HG03571 (cell line): ENCODE measurements around the gene PRDM16.

Experiments used
- ATAC-seq: cut with Tn5 transposase; IDR thresholded peaks from one replicate; pipeline ENCODE4 v1.9.1; 2021; ENCODE audit not compliant: unreplicated experiment

The PRDM16 gene

DNA sequence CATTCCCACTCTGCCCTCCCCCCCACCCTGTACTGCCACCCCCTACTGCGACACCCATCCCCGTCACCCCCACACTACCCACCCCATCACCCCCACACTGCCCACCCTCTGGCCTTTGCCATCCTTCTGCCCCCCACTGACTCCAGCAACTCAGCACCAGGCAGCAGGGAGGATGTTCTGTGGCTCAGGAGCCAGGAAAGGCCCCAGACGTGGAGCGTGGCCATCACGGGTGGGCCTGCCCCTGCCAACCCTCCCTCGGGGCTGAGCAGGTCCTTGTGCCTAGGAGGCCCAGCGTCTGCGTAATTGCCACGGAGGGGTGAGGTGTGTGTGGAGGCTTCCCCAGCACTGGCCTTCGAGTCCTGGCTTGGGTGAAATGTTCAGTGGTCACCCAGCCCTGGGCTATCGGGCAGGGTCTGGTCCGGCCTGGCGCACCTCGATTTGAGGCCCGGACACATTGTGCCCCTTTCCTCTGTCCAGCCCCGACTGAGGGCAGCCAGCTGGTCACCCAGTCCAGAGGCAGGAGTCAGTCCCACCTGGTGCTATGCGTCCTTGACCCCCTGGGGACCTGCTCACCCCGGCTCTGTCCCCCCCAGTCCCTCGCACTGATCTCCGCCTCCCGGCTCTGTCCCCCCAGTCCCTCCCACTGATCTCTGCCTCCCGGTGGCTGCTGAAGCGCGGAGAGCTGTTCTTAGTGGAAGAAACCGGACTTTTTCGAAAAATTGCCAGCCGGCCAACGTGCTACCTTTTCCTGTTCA lies 408.4 kb downstream of the PRDM16 start:
- no peak for ATAC-seq

DNA sequence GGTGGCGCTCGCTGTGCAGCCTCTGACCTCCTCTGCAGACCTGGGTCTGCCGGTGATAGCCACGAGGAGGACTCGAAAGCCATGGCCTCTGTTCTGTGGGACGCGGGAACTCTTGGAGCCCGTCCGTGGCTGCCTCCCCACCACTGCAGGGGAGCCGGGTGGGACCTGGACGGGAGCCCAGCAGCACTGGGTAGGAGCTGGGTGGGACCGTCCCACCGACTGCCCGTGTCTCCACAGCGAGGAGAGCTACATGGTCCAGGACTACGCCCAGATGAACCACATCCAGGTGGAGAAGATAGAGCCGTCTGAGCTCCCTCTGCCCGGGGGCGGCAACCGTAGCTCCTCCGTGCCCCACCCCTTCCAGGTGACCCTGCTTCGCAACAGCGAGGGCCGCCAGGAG lies 409.2 kb downstream of the PRDM16 start:
- no peak for ATAC-seq

GRCh38 chr1:3479511-3480368 lies 410.7 kb downstream of the PRDM16 start:
- no peak for ATAC-seq

DNA sequence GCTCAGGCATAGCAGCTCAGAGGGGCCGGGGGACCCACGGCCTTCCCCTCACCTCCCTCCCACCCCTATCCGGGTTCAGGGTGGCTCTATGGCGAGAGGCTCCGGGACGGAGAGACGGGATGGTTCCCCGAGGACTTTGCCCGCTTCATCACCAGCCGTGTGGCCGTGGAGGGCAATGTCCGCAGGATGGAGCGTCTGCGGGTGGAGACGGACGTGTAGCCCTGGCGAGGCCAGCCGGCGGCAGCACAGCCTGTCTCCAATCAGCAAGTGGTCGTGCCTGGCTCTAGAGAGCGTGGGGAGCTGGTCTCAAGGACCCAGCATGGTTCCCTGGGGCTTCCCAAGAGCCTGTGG lies 411.3 kb downstream of the PRDM16 start:
- no peak for ATAC-seq

DNA sequence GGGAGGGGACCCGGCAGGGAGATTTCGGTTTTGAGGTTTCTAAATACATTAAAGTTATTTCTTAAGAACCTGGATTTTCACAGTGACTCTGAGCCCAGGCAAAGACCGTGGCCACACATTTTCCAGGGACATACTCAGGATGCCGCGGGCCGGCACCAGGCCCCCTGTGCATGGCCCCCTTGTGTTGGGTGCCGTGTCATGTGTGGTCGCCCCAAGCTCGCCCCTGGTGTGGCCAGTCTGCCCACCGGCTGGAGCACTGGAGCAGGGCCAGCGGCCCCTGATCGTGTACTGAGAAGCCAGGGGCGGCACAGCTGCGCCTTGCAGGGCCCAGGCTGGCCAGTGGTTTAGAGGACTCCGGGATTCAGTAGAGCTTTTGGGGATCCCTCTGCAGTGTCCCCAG lies 412.0 kb downstream of the PRDM16 start:
- no peak for ATAC-seq

DNA sequence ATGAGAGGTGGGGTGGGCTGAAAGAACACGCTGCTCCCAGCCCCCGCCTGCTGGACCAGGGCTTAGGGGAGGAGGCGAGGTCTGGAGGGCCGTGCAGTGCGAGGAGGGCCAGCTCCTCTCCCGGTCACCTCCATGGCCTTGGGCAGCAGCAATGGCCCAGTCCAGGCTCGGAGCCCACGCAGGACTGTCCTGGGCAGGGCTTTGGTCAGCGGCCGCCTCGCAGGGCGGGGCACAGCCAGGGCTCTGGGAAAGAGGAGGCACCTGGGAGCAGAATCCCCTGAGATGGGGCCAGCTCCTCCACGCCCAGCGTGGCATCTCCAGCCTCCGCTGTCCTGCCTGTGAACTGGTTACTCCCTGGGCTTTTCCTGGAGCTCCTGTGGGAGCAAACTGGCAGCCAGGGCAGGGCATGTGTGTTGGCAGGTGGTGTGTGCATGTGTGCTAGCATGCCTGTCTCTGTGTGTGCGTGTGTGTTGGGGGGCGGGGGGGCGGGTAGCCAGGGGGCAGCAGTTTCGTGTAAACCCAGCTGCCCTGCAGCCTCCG lies 412.9 kb downstream of the PRDM16 start:
- ATAC-seq: no peak

- no peak for ATAC-seq
These were observed 413.4 kb downstream of the PRDM16 start for GRCh38 chr1:3482378-3482849.

GRCh38 chr1:3483380-3483779 lies 414.4 kb downstream of the PRDM16 start:
- ATAC-seq: no peak

GRCh38 chr1:3483801-3484444 lies 414.9 kb downstream of the PRDM16 start:
- ATAC-seq: no peak

GRCh38 chr1:3485016-3485415 lies 416.0 kb downstream of the PRDM16 start:
- ATAC-seq: no peak
